Measurements from ENCODE around the gene KLF3. TPM values are rescaled to one million over a fixed set of nuclear protein-coding genes. Genes with fewer than 3 reads are reported as not detected.
A peak's percentile ranks its signal among the peaks of the same experiment; 100 is the strongest.

Gene KLF3
- total and polyA plus RNA-seq, 7 donors, result 29.2 to 64.0 (median 38.7) TPM

- Histone ChIP-seq H3K4me3 (no peak overlapping the region), H3K9me3 (no peaks in the 10 kb centered on the region), H3K36me3 (peaks cover 0 to 20% (median 4%) of the 10 kb centered on the region in 4 donors), H3K27ac (peak overlapping the region in 2 of 4 donors; percentile 66 to 73), H3K4me1 (peaks cover 0 to 95% (median 83%) of the 10 kb centered on the region in 4 donors), H3K27me3 (no peaks in the 10 kb centered on the region)
- intact Hi-C loops (cut with DNase I), result no loop called here
- TF ChIP-seq POLR2A (IDR thresholded peaks at IDR 0.05) (no peak), EP300 (IDR thresholded peaks at IDR 0.05) (no peak), POLR2AphosphoS5 (IDR thresholded peaks at IDR 0.05) (no peak), CTCF (IDR thresholded peaks at IDR 0.05) (no peak)
- no peak for DNase-seq
- WGBS, 2 donors, result 73 to 82% methylated on average over 5 of the region's 5 CpGs
Measured at GRCh38 chr4:38682336-38682735, 18.3 kb downstream of the KLF3 start.

GRCh38 chr4:38683276-38683675 lies 19.3 kb downstream of the KLF3 start:
- 70 to 81% methylated on average over 3 of the region's 3 CpGs for WGBS, 2 donors
- Histone ChIP-seq H3K4me1 (peaks cover 0 to 93% (median 82%) of the 10 kb centered on the region in 4 donors), H3K27me3 (no peaks in the 10 kb centered on the region), H3K4me3 (no peak overlapping the region), H3K36me3 (peaks cover 3 to 24% (median 4%) of the 10 kb centered on the region in 4 donors), H3K9me3 (no peaks in the 10 kb centered on the region), H3K27ac (peak overlapping the region in 2 of 4 donors; percentile 2 to 73)
- DNase-seq, result no peak
- no peak for TF ChIP-seq CTCF (IDR thresholded peaks at IDR 0.05)
- no peak for TF ChIP-seq POLR2A (IDR thresholded peaks at IDR 0.05)
- no peak for TF ChIP-seq EP300 (IDR thresholded peaks at IDR 0.05)
- no peak for TF ChIP-seq POLR2AphosphoS5 (IDR thresholded peaks at IDR 0.05)
- intact Hi-C loops (cut with DNase I), result no loop called here

GRCh38 chr4:38684271-38684670 lies 20.3 kb downstream of the KLF3 start:
- H3K27ac ChIP-seq, result peak overlapping the region in 1 of 4 donors; percentile 73
- H3K9me3 ChIP-seq, result no peaks in the 10 kb centered on the region
- peaks cover 12 to 34% (median 13%) of the 10 kb centered on the region in 4 donors for H3K36me3 ChIP-seq
- 60 to 68% methylated on average over 2 of the region's 2 CpGs for WGBS, 2 donors
- no peak overlapping the region for H3K4me3 ChIP-seq
- H3K27me3 ChIP-seq, result no peaks in the 10 kb centered on the region
- TF ChIP-seq EP300 (IDR thresholded peaks at IDR 0.05) (no peak), POLR2AphosphoS5 (IDR thresholded peaks at IDR 0.05) (no peak), POLR2A (IDR thresholded peaks at IDR 0.05) (no peak), CTCF (IDR thresholded peaks at IDR 0.05) (no peak)
- no peak for DNase-seq
- peaks cover 0 to 94% (median 84%) of the 10 kb centered on the region in 4 donors for H3K4me1 ChIP-seq
- intact Hi-C loops (cut with DNase I), result no loop called here

- peaks cover 0 to 91% (median 79%) of the 10 kb centered on the region in 4 donors for H3K4me1 ChIP-seq
- no peaks in the 10 kb centered on the region for H3K27me3 ChIP-seq
- H3K36me3 ChIP-seq, result peaks cover 15 to 43% (median 20%) of the 10 kb centered on the region in 4 donors
- WGBS, 2 donors, result 58 to 79% methylated on average over 8 of the region's 8 CpGs
- DNase-seq, result no peak
- H3K27ac ChIP-seq, result peak overlapping the region; percentile 17 to 75 (median 48)
- H3K4me3 ChIP-seq, result no peak overlapping the region
- H3K9me3 ChIP-seq, result no peaks in the 10 kb centered on the region
- intact Hi-C loops (cut with DNase I), result no loop called here
- TF ChIP-seq EP300 (IDR thresholded peaks at IDR 0.05) (no peak), POLR2AphosphoS5 (IDR thresholded peaks at IDR 0.05) (no peak), CTCF (IDR thresholded peaks at IDR 0.05) (no peak), POLR2A (IDR thresholded peaks at IDR 0.05) (no peak)
Measured at GRCh38 chr4:38684951-38685844, 21.2 kb downstream of the KLF3 start.

All from sigmoid colon (tissue), 7 donors.